Suprapubic skin (tissue), 4 donors: ENCODE measurements around the gene ERCC5.

Experiments
- CTCF ChIP-seq, 2 donors: fragments of 200-600 bp in 1 of 2; fragments of 450-650 bp in 1 of 2; sonication (generic) in 1 of 2; IDR thresholded peaks; one replicate each; pipeline ENCODE4 v1.5.1; 2016 to 2019; ENCODE audit warnings: antibody characterized with exemption in 2 of 2, mild to moderate bottlenecking in 1 of 2, moderate library complexity in 1 of 2
- EP300 ChIP-seq: sonication (generic); formaldehyde crosslinking; IDR thresholded peaks from one replicate; pipeline ENCODE4 v1.6.1; 2017; ENCODE audit warnings: antibody characterized with exemption
- POLR2A ChIP-seq, 2 donors: fragments of 450-650 bp; IDR thresholded peaks; one replicate each; pipeline ENCODE4 v1.6.1; 2017; ENCODE audit warnings: antibody characterized with exemption in 2 of 2, mild to moderate bottlenecking in 2 of 2, moderate library complexity in 2 of 2
- POLR2AphosphoS5 ChIP-seq, 3 donors: sonication (generic); formaldehyde crosslinking; IDR thresholded peaks; one replicate each; pipeline ENCODE4 v1.6.1; 2017; ENCODE audit warnings: antibody characterized with exemption in 3 of 3

- TF ChIP-seq CTCF (IDR thresholded peaks at IDR 0.05) (no peak), EP300 (no peak), POLR2A (IDR thresholded peaks at IDR 0.05) (no peak), POLR2AphosphoS5 (IDR thresholded peaks at IDR 0.05) (no peak)
These were observed 46.7 kb downstream of the ERCC5 start for GRCh38 chr13:102892503-102892902.
